HG02943 (cell line): Measurements from ENCODE around the gene MFSD12.
"Not testable (repeated sequence)": the region's sequence is repeated elsewhere in the genome, so short reads cannot be mapped to it uniquely, and the experiment has no call there.

Experiments used
- ATAC-seq: cut with Tn5 transposase; IDR thresholded peaks from one replicate; pipeline ENCODE4 v1.9.1; 2021; ENCODE audit warnings: mild to moderate bottlenecking, low read depth, moderate library complexity; ENCODE audit not compliant: unreplicated experiment

MFSD12 gene

DNA sequence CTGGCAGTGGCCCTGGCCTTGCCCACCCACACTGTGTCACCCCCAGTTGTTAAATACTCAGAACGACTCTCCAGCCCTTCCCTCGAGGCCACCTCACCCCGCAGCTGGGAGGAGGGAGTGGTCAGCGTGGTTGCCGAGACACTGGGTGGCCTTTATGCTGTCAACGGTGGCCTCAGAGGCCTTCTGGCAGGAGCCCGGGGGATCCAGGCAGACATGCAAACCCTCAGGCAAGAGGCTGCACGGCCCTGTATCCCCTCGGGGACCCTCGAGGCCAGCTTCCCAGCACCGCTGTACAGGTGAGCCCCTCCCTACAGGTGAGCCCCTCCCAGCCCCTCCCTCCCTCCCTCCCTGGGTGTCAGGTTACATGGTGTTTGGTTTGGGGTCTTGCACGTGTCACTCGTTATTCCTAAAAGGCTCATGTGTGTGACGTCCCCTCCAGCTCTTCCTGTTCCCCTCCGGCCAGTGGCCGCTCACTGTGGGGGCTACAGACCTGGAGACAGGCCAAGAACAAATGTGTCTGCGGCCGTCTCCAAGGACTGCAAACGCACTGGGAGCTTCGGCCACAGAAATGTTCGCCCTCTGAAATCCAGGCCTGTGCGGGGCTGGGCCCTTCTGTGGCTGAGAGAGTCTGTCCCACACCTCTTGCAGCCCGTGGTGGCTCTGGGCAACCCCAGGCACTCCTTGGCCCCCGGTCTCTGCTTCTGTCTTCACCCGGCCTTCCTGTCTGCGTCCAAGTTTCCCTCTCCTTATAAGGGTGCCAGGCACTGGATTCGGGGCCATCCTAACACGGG lies 18.2 kb downstream of the MFSD12 start, which contains the start of gene TEKTIP1:
Gene TEKTIP1, plus strand, starts transcription at position 210 of the 791 bp plus-strand sequence. Its CDS starts 4 bp downstream, at position 214.
- no peak for ATAC-seq

DNA sequence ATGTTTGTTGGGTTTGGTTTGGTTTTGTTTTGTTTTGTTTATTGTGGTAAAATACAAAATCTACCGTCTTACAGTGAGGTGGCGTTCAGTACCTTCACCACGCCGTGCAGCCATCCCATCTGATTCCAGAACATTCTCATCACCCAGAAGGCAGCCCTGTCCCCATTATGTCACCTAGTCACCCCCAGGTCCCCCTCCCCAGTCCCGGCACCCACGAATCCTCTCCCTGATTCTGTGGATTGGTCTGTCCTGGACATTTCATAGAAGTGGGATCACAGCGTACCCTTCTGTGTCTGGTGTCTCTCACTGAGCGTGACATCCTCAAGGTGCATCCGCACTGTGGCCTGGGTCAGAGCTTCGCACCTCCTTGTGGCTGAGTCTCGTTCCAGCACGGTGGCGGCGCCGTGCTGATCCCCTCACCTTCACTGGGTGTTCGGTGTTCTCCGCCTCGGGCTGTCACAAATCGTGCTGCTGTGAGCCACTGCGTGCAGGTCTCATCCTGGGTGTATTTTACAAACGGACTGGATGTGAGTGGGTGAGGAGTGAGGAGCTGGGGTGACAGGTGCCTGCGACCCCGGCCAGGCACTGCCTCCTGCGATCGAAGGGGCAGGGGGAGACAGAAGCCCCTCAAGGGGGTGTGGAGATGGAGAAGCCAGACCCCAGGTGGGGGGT lies 19.0 kb downstream of the MFSD12 start:
- ATAC-seq = no peak

DNA sequence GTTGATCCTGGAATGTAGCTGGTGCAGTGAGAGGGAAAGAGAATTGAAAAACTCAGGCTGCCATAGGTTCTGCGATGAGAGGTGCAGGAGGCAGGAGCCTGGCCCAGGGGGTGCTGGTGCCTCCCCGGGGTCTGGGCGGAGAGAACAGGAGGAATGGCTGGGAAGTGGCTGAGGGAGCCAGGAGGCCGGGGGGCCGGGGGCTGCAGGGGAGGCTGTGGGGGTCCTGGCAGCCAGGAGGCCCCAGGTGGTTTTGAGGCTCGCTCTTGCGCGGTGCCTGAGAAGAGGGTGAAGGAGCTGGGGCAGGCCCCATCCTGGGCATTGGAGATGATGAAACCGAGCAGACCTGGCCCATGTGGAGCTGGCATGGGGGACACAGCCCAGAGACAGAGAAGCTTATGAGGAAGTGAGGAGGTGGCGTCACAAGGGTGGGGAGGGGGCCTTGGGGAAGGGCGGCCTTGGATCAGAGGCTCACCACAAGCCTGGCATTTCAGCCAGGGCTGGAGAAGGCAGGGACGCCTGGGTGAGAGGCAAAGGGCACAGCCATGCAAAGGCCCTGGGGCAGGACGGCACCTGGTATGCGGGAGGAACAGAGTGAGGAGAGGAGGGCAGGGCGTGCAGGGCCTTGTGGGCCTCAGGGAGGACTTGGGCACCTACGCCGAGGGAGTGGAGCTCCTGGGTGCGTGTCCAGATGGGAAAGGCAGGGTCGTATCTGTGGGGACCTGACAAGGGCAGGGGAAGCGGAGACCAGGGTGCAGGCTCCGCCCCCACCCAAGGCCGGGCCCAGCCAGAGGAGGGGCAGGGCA lies 19.7 kb downstream of the MFSD12 start:
- ATAC-seq = no peak

DNA sequence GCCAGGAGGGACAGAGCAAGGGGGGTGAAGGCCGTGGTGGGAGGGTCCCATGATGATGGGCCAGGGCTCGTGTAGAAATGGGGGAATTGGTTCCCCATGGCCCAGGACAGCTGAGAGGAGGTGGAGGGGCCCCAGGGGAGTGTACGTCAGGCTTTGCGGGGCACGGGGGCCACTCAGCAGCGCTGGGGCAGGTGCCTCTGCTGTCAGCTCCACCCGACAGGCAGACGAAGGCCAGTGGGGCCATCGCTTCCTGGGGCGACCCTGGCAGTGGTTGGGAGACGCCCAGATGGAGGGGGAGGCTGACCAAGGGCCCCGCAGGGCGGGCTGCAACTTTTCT lies 20.3 kb downstream of the MFSD12 start:
- ATAC-seq = no peak

DNA sequence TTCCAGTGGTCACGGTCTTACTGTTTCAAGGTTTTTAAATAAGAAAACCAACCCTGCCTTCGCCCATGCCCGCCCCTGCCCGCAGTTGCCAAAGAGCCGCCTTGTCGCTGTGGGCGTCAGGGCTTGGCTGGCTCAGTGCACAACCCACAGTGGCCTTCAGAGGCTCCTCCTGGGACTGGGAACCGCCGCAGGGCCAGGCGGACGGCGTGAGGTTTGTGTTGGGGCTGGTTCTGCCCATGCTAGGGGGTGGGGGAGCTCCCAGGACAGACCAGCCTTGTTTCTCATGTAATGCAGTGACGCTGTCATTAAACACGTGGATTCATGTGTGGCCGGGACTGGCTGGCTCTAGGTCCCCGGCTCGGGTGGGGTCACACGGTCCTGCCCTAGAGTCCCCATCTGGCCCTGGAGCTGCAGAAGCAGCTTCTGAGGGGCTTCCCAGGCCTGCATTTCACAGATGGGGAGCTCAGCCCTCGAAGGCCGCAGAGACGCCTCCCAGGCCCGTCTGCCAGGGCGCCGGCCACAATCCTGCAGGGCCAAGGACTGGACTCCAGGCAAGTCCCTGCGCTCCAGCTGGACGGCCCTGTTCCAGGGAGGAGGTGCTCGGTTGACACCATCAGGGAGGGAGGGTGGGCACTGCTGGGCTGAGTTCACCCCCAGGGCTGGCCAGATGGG lies 20.8 kb downstream of the MFSD12 start:
- ATAC-seq = no peak

DNA sequence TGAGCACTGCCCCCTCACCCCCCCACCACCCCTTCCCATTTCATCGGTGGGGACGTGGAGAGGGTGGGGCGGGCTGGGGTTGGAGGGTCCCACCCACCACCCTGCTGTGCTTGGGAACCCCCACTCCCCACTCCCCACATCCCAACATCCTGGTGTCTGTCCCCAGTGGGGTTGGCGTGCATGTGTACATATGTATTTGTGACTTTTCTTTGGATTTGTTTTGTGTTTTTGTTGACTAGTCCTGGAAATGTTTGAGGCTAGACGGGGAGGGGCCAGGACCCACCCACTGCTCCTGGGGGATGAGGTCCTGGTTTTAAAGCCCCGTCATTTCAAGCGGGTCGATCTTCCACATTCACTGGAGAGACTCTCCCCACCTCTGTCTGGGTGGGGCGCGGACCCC lies 21.4 kb downstream of the MFSD12 start:
- ATAC-seq = no peak

DNA sequence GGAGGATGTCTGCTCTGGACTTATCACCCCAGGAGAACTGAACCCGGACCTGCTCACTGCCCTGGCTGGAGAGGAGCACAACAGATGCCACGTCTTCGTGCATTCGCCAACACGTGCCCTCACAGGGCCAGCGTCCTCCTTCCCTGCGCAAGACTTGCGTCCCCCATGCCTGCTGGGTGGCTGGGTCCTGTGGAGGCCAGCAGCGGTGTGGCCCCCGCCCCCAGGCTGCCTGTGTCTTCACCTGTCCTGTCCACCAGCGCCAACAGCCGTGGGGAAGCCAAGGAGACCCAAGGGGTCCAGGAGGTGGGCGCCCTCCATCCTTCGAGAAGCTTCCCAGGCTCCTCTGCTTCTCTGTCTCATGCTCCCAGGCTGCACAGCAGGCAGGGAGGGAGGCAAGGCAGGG lies 21.8 kb downstream of the MFSD12 start:
- ATAC-seq = no peak

DNA sequence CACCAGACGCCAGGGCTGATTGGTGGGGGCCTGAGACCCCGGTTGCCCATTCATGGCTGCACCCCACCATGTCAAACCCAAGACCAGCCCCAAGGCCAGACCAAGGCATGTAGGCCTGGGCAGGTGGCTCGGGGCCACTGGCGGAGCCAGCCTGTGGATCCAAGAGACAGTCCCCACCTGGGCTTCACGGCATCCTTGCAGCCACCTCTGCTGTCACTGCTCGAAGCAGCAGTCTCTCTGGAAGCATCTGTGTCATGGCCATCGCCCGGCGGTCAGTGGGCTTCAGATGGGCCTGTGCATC lies 22.2 kb downstream of the MFSD12 start:
- no peak for ATAC-seq

DNA sequence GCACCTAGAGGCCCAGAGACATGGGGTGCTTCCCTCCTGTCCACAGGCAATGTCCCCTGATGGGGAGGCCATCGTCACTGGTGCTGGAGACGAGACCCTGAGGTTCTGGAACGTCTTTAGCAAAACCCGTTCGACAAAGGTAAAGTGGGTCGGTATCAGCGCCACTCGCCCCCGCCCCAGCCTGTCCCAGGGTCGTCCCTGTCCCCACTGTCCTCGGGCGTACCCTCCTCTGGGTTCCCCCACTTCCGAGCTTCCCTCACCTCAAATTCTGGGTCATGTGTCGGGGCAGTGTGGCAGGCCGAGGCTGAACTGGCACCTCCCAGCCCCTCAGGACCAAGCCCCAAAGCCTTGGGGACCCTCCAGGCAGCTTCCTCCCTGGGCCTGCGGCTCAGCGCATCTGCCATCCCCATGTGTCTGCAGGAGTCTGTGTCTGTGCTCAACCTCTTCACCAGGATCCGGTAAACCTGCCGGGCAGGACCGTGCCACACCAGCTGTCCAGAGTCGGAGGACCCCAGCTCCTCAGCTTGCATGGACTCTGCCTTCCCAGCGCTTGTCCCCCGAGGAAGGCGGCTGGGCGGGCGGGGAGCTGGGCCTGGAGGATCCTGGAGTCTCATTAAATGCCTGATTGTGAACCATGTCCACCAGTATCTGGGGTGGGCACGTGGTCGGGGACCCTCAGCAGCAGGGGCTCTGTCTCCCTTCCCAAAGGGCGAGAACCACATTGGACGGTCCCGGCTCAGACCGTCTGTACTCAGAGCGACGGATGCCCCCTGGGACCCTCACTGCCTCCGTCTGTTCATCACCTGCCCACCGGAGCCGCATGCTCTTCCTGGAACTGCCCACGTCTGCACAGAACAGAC lies 22.8 kb downstream of the MFSD12 start:
- no peak for ATAC-seq

DNA sequence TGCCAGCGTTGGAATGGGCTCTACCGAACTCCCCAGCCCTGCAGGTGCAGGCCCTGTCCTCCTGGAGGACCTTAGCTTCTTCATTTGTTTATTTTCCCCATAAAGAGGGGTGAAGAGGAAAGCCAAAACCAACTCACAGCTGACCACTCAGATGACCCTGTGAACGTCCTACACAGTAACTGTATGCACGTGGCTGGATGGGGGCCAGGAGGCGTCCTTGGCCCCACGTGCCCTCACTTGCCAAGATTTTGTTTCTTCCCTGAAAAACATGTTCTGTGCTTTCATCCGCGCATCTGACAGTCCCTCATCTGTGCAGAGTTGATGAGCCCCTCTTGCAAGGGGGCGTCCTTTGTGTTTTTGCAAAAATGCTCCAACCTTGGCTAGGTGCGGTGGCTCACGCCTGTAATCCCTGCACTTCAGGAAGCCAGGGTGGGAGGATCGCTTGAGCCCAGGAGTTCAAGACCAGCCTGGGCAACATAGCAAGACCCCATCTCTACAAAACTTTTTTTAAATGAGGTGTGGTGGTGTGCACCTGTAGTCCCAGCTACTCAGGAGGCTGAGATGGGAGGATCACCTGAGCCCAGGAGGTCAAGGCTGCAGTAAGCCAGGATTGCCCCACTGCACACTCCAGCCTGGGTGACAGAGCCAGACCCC lies 23.7 kb downstream of the MFSD12 start:
- ATAC-seq = no peak

DNA sequence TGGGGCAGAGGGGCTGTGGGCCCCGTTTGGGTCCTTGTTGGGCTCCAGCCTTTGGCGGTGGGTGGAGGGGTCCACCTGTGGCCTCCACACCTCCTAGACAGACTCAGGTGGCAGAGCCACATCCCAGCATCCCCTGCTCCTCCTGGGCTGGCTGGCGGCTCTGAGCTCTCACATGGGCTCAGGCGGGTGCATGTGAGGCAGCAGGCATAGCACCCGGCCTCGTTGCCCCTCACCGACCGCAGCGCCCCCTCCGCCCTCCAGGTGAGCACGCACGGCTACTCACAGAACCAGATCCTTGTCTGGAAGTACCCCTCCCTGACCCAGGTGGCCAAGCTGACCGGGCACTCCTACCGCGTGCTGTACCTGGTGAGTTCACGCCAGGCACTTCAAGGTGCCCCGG lies 24.4 kb downstream of the MFSD12 start:
- ATAC-seq = no peak

DNA sequence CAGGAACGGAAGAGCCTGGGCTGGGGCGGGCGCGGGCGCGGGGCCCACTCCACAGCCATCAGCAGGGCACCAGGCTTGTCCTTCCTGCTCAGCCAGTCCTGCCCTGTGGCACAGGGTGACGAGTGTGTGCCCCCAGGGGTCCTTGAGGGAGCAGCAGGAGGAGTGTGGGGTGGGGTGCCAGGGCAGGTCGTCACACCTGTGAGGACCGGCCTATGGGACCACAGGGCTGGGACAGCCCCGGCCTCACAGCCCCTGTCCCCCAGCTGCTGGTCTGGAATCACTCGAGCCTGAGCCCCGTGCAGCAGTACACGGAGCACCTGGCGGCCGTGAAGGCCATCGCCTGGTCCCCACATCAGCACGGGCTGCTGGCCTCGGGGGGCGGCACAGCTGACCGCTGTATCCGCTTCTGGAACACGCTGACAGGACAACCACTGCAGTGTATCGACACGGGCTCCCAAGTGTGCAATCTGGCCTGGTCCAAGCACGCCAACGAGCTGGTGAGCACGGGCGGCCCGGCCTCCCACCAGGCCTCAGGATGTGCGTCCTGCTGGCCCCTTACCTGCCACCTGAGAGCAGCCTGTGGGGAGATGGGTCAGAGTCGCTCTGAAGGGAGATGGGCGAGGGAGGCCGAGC lies 25.1 kb downstream of the MFSD12 start:
- ATAC-seq = no peak

DNA sequence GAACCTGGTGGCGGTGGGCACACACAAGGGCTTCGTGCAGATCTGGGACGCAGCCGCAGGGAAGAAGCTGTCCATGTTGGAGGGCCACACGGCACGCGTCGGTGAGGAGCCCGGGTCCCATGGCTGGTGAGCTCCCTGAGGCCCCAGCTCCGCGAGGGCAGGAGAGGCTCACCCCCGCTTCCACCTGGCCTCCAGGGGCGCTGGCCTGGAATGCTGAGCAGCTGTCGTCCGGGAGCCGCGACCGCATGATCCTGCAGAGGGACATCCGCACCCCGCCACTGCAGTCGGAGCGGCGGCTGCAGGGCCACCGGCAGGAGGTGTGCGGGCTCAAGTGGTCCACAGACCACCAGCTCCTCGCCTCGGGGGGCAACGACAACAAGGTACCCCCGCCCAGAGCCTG lies 25.7 kb downstream of the MFSD12 start:
- ATAC-seq = no peak

DNA sequence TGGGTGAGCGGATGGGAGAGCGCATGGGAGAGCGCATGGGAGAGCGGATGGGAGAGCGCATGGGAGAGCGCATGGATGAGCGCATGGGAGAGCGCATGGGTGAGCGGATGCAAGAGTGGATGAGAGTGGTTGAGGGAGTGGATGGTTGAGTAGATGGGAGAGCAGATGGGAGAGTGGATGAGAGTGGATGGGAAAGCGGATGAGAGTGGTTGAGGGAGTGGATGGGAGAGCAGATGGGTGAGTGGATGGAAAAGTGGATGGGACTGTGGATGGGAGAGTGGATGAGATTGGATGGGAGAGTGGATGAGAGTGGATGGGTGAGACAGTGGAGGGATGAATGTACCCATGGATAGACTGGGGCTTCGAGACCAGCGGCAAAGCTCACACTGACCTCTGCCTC lies 27.0 kb downstream of the MFSD12 start:
- no peak for ATAC-seq

DNA sequence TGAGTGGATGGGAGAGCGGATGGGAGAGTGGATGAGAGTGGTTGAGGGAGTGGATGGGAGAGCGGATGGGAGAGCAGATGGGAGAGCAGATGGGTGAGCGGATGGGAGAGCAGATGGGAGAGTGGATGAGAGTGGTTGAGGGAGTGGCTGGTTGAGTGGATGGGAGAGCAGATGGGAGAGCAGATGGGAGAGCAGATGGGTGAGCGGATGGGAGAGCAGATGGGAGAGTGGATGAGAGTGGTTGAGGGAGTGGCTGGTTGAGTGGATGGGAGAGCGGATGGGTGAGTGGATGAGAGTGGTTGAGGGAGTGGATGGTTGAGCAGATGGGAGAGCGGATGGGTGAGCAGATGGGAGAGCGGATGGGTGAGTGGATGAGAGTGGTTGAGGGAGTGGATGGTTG lies 28.1 kb downstream of the MFSD12 start:
- not testable (repeated sequence) for ATAC-seq

DNA sequence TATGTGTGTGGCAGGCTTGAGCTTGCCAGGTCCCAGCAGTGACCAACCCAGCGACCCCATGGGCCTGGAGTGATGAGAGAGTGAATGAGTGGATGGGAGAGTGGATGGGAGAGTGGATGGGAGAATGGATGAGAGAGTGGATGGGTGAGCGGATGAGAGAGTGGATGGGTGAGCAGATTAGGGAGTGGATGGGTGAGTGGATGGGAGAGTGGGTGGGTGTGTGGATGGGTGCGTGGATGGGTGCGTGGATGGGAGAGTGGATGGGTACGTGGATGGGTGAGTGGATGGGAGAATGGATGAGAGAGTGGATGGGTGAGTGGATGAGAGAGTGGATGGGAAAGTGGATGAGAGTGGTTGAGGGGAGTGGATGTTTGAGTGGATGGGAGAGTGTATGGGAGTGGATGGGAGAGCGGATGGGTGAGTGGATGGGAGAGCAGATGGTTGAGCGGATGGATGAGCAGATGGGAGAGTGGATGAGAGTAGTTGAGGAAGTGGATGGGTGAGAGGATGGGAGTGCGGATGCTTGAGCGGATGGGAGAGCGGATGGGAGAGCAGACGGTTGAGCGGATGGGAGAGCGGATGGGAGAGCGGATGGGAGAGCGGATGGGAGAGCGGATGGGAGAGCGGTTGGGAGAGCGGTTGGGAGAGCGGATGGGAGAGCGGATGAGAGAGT lies 28.7 kb downstream of the MFSD12 start:
- ATAC-seq = no peak

DNA sequence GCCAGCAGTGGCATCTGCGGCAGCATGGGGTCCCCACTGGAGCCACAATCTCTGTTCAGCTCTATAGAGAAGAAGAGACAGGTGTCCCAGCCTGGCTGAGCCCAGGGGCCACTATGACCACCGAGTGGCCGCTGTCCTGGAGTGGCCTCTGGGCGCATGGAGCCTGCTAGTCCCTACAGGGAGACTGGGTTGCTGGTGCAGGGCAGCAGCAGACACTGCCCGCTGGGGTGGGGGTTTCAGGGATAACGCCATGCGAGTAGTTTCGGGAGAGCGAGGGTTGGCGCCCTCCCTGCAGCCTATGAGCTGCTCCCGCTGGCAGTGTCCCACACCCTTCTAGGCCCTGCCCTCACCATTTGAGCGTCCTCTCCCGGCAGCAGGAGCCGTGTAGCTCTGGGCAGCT lies 29.3 kb downstream of the MFSD12 start:
- no peak for ATAC-seq

DNA sequence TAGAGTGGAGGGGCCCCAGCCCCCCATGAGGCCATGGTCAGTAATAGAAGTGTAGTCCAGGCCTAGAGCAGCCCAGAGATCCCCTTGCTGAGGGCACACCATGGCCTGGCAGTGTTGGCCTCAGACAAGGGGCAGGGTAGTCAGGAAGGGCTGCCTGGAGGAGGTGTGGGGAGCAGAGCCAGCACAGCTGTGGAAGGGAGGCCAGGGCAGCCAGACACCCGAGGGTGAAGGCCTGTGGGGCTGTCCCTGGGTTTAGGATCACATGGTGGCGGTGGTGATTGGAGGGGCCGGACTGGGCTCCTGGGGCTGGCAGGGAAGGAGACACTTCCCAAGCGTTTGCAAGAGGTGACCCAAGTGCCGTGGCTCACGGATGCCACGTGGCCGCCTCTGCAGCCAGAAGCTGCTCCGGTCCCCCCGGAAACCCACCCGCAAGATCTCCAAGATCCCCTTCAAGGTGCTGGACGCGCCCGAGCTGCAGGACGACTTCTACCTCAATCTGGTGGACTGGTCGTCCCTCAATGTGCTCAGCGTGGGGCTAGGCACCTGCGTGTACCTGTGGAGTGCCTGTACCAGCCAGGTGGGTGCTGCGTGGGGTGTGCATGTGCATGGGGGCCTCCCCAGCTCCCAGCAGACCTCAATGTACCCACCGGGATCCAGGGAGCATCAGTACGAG lies 30.0 kb downstream of the MFSD12 start:
- ATAC-seq = no peak
